Measurements from ENCODE around the gene NDUFS1. TPM values are rescaled to one million over a fixed set of nuclear protein-coding genes. Genes with fewer than 3 reads are reported as not detected.
A peak's percentile ranks its signal among the peaks of the same experiment; 100 is the strongest.

Gene NDUFS1
- total and polyA plus RNA-seq, 10 of the 15 experiments (the other 5 are each of a cell fraction or from before 2014, with no cell fraction given), result 62.6 to 108 (median 90.4) TPM

- H3K36me3 ChIP-seq (ENCODE audit: control insufficient read depth in 2 of 2, insufficient read depth in 2 of 2, low read length in 1 of 2), result no peaks in the 10 kb centered on the region
- FAIRE-seq, result no peak
- ChIA-PET RAD21 (ENCODE audit: unreplicated experiment) (interaction anchor here (0.9 to 1.3 kb wide), 3 partner anchors 100 to 379 kb away, joined by 3 to 4 read pairs (median 3); no protein-coding TSS in a partner anchor), SMC1A (ENCODE audit: uncharacterized antibody, unreplicated experiment) (interaction anchor here (0.6 to 1.4 kb wide), 4 partner anchors 8 to 268 kb away, joined by 3 to 6 read pairs (median 3); no protein-coding TSS in a partner anchor), CTCF (interaction anchor here (0.6 to 1.9 kb wide), 5 partner anchors 12 to 689 kb away, joined by 3 to 5 read pairs (median 3); no protein-coding TSS in a partner anchor), POLR2A (interaction anchor here (0.6 to 1.3 kb wide), 6 partner anchors 11 to 191 kb away, joined by 3 to 4 read pairs (median 3); no protein-coding TSS in a partner anchor)
- intact Hi-C loops (cut with micrococcal nuclease; ENCODE audit: unreplicated experiment) (no loop called here), in situ Hi-C loops (cut with MboI) (no loop called here)
- H3K79me2 ChIP-seq (ENCODE audit: control insufficient read depth, insufficient read depth, low read length), result peaks cover 78% of the 10 kb centered on the region
- peak; percentile 34; the same call in 1 of the 2 replicates for TF ChIP-seq SPI1 (IDR thresholded peaks at IDR 0.05; ENCODE audit: borderline replicate concordance, insufficient read depth, low read depth, low read length)
- TF ChIP-seq RELB (IDR thresholded peaks at IDR 0.05; ENCODE audit: low read depth), result peak; percentile 50; the same call in 1 of the 2 replicates
- peak; percentile 80 for TF ChIP-seq EED (IDR thresholded peaks at IDR 0.05; ENCODE audit: low read depth)
- 0 out of 2 replicates have a peak, but pooled peaks have one; percentile 25 for TF ChIP-seq MXI1 (IDR thresholded peaks at IDR 0.05; ENCODE audit: low read depth, low read length)
- 0 out of 2 replicates have a peak, but pooled peaks have one; percentile 24 for TF ChIP-seq MLLT1 (IDR thresholded peaks at IDR 0.05)
- 0 out of 4 replicates have a peak, but pooled peaks of 1 of the 2 experiments have one; percentile 5 for TF ChIP-seq SRF (IDR thresholded peaks at IDR 0.05; ENCODE audit: low read depth in 2 of 2, low read length in 2 of 2)
- no peak for TF ChIP-seq RBBP5 (conservative IDR thresholded peaks at IDR 0.05)
- peak; percentile 15; the same call in 1 of the 2 replicates for TF ChIP-seq RUNX3 (IDR thresholded peaks at IDR 0.05; ENCODE audit: low read length)
- no peak for TF ChIP-seq TCF12 (IDR thresholded peaks at IDR 0.05; ENCODE audit: low read depth, low read length)
- TF ChIP-seq IKZF2 (IDR thresholded peaks at IDR 0.05), result peak; percentile 73 to 76
- TF ChIP-seq NR2F1 (conservative IDR thresholded peaks at IDR 0.05), result no peak
- peak; percentile 77 for TF ChIP-seq IKZF1 (conservative IDR thresholded peaks at IDR 0.05)
- peak overlapping the region; percentile 89 for H3K4me2 ChIP-seq (ENCODE audit: control insufficient read depth, insufficient read depth)
- H2AFZ ChIP-seq (ENCODE audit: control insufficient read depth, low read depth, low read length), result peak overlapping the region; percentile 72
- H3K27me3 ChIP-seq (replicated peaks in 1 of 2; ENCODE audit: control insufficient read depth in 2 of 2, insufficient read depth in 2 of 2, low read length in 1 of 2), result no peaks in the 10 kb centered on the region
- BruUV-seq (replicated peaks), result no TSS peak
- ATAC-seq, result peak; percentile 22
- H3K9ac ChIP-seq (ENCODE audit: control insufficient read depth, insufficient read depth, low read length), result peak overlapping the region; percentile 98
- H4K20me1 ChIP-seq (ENCODE audit: control insufficient read depth, insufficient read depth), result no peaks in the 10 kb centered on the region
- peak overlapping the region; percentile 97 for H3K27ac ChIP-seq (ENCODE audit: control insufficient read depth, insufficient read depth)
- peaks cover 13% of the 10 kb centered on the region for H3K4me1 ChIP-seq (ENCODE audit: control insufficient read depth, insufficient read depth, low read length)
- no peak for DNase-seq (ENCODE audit: low read depth, low spot score)
- no peaks in the 10 kb centered on the region for H3K9me3 ChIP-seq (replicated peaks; ENCODE audit: control insufficient read depth, insufficient read depth, low read length)
- under 1% methylated on average over 10 of the region's 10 CpGs for whole genome bisulfite sequencing (ENCODE audit: insufficient coverage, insufficient replicate concordance, low lambda C conversion rate, missing lambda C conversion rate)
- peak overlapping the region; percentile 100 for H3K4me3 ChIP-seq
Observed at GRCh38 chr2:206084439-206084869, 74.8 kb downstream of the NDUFS1 start.

Measured in GM12878 (cell line).